ENCODE results near the gene MTMR12. TPM values are rescaled to one million over a fixed set of nuclear protein-coding genes. Genes with fewer than 3 reads are reported as not detected.
"Not testable (repeated sequence)": the region's sequence is repeated elsewhere in the genome, so short reads cannot be mapped to it uniquely, and the experiment has no call there.

The MTMR12 gene
- total and polyA plus RNA-seq, 10 donors = 6.8 to 42.2 (median 27.9) TPM

DNA sequence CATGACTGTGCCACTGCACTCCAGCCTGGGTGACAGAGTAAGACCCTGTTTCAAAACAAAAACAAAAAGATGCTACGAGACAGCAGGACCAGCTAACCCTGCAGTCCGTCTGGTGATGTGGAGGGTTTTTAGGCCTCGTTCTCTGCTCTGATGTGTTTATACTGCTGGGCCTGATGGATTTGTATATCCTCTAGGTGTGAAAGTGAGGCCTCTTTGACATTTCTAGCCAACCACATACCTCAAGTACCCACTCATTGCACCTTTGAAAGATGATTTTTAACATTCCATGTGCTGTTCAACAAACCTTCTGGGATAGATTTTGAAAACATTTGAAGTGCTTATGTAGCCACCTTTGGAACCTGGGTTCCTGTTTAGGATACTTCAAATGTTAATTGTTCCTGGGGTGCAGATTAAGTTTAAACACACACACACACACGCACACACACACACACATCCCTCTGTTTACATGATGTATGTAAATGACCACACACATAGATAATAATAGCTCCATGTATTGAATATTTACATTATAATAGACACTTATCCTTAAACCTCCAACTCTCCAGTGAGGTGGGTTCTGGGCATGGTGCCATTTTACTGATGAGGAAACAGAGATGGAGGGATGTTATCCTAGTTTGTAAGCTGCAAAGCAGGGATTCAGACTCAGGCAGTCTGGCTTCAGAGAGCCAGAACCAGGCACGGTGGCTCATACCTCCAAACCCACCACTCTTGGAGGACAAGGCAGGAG, 89.8 kb downstream of the MTMR12 start:
- Histone ChIP-seq H3K4me1 (peaks cover 0 to 4% (median 1%) of the 10 kb centered on the region in 6 donors), H3K4me3 (no peak overlapping the region), H3K27ac (no peak overlapping the region), H3K27me3 (replicated peaks in 1 of 7) (no peaks in the 10 kb centered on the region), H3K9me3 (no peaks in the 10 kb centered on the region), H3K36me3 (peaks cover 0 to 11% (median 0%) of the 10 kb centered on the region in 6 donors)
- no peak for DNase-seq
- WGBS, 5 donors = 79 to 96% (median 90%) methylated on average over 5 of the region's 5 CpGs
- intact Hi-C loops (cut with DNase I; ENCODE audit: low total_unique reads) = no loop called here
- TF ChIP-seq, protein P1, sequence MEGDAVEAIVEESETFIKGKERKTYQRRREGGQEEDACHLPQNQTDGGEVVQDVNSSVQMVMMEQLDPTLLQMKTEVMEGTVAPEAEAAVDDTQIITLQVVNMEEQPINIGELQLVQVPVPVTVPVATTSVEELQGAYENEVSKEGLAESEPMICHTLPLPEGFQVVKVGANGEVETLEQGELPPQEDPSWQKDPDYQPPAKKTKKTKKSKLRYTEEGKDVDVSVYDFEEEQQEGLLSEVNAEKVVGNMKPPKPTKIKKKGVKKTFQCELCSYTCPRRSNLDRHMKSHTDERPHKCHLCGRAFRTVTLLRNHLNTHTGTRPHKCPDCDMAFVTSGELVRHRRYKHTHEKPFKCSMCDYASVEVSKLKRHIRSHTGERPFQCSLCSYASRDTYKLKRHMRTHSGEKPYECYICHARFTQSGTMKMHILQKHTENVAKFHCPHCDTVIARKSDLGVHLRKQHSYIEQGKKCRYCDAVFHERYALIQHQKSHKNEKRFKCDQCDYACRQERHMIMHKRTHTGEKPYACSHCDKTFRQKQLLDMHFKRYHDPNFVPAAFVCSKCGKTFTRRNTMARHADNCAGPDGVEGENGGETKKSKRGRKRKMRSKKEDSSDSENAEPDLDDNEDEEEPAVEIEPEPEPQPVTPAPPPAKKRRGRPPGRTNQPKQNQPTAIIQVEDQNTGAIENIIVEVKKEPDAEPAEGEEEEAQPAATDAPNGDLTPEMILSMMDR (IDR thresholded peaks at IDR 0.05 in 8 of 11, conservative IDR thresholded peaks at IDR 0.05 in 3 of 11) = no peak
- TF ChIP-seq POLR2AphosphoS5 (IDR thresholded peaks at IDR 0.05) (no peak), POLR2A (IDR thresholded peaks at IDR 0.05) (no peak)

DNA sequence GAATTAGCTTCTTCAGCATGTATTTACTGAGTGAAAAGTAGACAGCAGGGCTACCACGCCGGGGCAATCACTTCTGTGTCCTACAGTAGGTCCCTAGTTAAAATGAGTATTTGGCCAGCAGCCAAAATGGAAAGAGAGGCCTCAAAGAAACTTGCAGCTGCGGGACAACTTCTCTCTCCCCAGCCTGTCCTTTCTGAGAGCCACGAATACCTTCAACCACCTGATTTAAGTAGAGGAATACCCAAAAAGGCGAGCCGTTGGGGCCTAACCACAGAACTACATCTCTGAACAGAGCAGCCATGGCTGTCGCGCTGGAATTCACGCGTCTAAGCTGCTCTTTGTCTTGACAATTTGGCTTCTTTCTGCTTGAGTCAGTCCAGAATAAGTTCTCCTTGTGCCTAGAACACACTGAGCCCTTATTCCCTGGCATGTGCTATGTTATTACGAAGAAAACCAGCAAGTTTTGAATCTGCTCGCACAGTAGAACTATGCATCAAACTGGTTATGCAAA, 94.8 kb downstream of the MTMR12 start:
- no peak for DNase-seq
- H3K27ac ChIP-seq = peak overlapping the region in 1 of 8 donors; percentile 7
- intact Hi-C loops (cut with DNase I; ENCODE audit: low total_unique reads) = no loop called here

DNA sequence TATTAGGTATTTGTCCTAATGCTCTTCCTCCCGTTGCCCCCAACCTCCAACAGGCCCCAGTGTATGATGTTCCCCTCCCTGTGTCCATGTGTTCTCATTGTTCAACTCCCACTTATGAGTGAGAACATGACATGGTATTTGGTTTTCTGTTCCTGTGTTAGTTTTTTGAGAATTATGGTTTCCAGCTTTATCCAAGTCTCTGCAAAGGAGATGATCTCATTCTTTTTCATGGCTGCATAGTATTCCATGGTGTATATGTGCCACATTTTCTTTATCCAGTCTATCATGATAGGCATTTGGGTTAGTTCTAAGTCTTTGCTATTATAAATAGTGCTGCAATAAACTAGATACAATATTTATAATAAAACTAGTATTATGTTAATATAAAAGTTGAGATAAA, 98.4 kb downstream of the MTMR12 start:
- intact Hi-C loops (cut with DNase I; ENCODE audit: low total_unique reads); DNase-seq; H3K4me3 ChIP-seq; H3K9me3 ChIP-seq; H3K27me3 ChIP-seq (replicated peaks in 1 of 7); H3K27ac ChIP-seq; H3K36me3 ChIP-seq: not testable (repeated sequence)
- H3K4me1 ChIP-seq = peaks cover 0 to 27% (median 11%) of the 10 kb centered on the region in 6 donors
- WGBS, 5 donors = 93 to 96% (median 95%) methylated on average over 1 of the region's 1 CpG

More for the DNA sequence above, 94.8 kb downstream of the MTMR12 start:
- peaks cover 0 to 9% (median 1%) of the 10 kb centered on the region in 6 donors for H3K4me1 ChIP-seq
- H3K4me3 ChIP-seq = no peak overlapping the region
- TF ChIP-seq POLR2AphosphoS5 (IDR thresholded peaks at IDR 0.05) (no peak), POLR2A (IDR thresholded peaks at IDR 0.05) (no peak)
- TF ChIP-seq, protein P1 (IDR thresholded peaks at IDR 0.05 in 8 of 11, conservative IDR thresholded peaks at IDR 0.05 in 3 of 11) = no peak
- no peaks in the 10 kb centered on the region for H3K27me3 ChIP-seq (replicated peaks in 1 of 7)
- H3K36me3 ChIP-seq = no peaks in the 10 kb centered on the region
- no peaks in the 10 kb centered on the region for H3K9me3 ChIP-seq
- 48 to 56% (median 50%) methylated on average over 12 of the region's 12 CpGs for WGBS, 5 donors

DNA sequence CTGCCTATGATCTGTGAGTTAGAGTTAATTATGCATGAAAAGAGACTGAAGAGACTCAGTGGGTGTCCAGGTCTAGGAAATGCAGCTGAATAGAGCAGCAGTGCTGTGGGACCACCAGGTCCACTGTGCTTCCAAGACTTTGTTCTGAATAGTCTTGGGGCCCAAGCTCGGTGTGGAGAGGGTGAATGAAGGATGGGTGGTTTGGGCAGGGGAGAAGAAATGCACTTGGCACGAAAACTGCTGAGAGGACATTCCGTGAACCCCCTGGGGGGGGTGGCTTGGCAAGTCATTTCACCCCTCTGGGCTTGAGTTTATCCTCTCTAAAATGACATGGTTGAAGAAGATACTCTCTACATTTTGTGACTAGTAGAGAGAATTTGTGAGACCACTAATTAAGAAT, 102.6 kb downstream of the MTMR12 start:
- Histone ChIP-seq H3K4me1 (peaks cover 0 to 18% (median 11%) of the 10 kb centered on the region in 6 donors), H3K9me3 (no peaks in the 10 kb centered on the region), H3K27ac (peak overlapping the region in 4 of 8 donors; percentile 81 to 84 (median 82)), H3K4me3 (no peak overlapping the region), H3K36me3 (no peaks in the 10 kb centered on the region), H3K27me3 (replicated peaks in 1 of 7) (no peaks in the 10 kb centered on the region)
- intact Hi-C loops (cut with DNase I; ENCODE audit: low total_unique reads) = no loop called here
- TF ChIP-seq, protein P1 (IDR thresholded peaks at IDR 0.05 in 8 of 11, conservative IDR thresholded peaks at IDR 0.05 in 3 of 11) = no peak
- TF ChIP-seq POLR2A (IDR thresholded peaks at IDR 0.05) (no peak), POLR2AphosphoS5 (IDR thresholded peaks at IDR 0.05) (no peak)
- DNase-seq = peak; percentile 30
- WGBS, 5 donors = 83 to 95% (median 88%) methylated on average over 3 of the region's 3 CpGs

DNA sequence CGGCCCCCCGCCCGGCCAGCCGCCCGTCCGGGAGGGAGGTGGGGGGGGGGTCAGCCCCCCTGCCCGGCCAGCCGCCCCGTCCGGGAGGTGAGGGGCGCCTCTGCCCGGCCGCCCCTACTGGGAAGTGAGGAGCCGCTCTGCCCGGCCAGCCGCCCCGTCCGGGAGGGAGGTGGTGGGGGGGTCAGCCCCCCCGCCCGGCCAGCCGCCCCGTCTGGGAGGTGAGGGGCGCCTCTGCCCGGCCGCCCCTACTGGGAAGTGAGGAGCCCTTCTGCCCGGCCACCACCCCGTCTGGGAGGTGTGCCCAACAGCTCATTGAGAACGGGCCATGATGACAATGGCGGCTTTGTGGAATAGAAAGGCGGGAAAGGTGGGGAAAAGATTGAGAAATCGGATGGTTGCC, 103.9 kb downstream of the MTMR12 start:
- intact Hi-C loops (cut with DNase I; ENCODE audit: low total_unique reads); H3K9me3 ChIP-seq; H3K4me3 ChIP-seq; H3K27ac ChIP-seq; DNase-seq; H3K36me3 ChIP-seq; H3K27me3 ChIP-seq (replicated peaks in 1 of 7): not testable (repeated sequence)
- H3K4me1 ChIP-seq = peaks cover 0 to 18% (median 11%) of the 10 kb centered on the region in 6 donors
- 89 to 91% (median 91%) methylated on average over 3 to 15 of the region's 31 CpGs; no CpG with 5 or more reads in 2 of the 5 donors for WGBS, 5 donors
